Measurements from ENCODE around the gene PTTG1IP2.

The PTTG1IP2 gene

GRCh38 chr7:90483251-90483650 lies 13.8 kb downstream of the PTTG1IP2 start:
- DNase-seq (ENCODE audit: low read depth) = no peak

- no peak for DNase-seq (ENCODE audit: low read depth)
Observed at GRCh38 chr7:90484706-90485105, 15.3 kb downstream of the PTTG1IP2 start.

GRCh38 chr7:90485734-90486316 lies 16.4 kb downstream of the PTTG1IP2 start:
- DNase-seq (ENCODE audit: low read depth) = no peak

DNA sequence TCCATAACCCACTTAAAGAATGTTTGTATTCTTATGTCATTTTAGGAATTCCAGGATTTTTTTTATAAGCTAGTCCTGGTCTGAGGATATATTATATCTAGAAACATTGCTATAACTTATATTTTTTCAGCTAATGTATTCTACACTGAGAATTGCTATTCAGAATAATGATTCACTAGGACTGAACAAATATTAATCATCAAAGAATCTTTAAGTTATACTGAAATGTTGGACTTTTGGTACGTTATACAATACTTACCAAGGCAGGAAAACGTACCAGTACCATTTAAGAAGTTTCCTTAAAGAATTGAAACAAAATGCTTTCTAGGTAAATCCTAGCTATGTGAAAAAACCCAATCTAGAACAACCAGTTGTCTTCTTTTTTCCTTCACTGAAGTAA lies 18.4 kb downstream of the PTTG1IP2 start:
- DNase-seq (ENCODE audit: low read depth) = no peak

DNA sequence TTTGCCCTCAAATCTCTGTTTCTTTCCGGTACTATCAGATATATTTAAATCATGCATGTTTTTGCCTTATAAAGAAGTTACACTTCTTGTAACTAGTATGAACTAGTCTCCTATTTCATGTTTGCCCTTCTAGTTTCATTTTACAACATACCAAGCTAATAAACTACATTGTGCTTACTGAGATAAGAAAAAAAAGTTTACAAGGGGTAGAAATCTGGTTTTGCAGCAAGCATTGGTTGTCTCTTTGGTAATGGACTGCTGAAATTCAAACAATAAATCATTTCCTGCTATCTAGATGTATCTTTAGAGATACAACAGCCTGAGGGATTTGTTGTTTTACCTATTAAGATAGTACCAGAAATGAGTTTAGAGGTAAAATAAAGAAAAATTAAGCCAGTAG lies 18.8 kb downstream of the PTTG1IP2 start:
- no peak for DNase-seq (ENCODE audit: low read depth)

GRCh38 chr7:90492250-90492649 lies 22.8 kb downstream of the PTTG1IP2 start:
- no peak for DNase-seq (ENCODE audit: low read depth)

GRCh38 chr7:90495241-90495640 lies 25.8 kb downstream of the PTTG1IP2 start:
- no peak for DNase-seq (ENCODE audit: low read depth)

DNA sequence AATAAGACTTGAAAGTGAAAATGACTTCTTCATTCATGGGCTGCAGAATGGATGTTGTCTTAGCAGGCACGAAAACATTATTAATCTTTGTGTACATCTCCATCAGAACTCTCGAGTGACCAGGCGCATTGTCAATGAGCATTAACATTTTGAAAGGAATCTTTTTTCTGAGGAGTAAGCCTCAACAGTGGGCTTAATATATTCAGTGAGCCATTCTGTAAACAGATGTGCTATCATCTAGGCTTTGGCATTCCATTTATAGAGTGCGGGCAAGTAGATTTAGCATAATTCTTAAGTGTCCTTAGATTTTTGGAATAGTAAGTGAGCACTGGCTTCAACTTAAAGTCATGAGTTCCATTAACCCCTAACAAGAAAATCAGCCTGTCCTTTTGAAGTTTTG lies 33.1 kb downstream of the PTTG1IP2 start:
- DNase-seq (ENCODE audit: low read depth) = no peak

DNA sequence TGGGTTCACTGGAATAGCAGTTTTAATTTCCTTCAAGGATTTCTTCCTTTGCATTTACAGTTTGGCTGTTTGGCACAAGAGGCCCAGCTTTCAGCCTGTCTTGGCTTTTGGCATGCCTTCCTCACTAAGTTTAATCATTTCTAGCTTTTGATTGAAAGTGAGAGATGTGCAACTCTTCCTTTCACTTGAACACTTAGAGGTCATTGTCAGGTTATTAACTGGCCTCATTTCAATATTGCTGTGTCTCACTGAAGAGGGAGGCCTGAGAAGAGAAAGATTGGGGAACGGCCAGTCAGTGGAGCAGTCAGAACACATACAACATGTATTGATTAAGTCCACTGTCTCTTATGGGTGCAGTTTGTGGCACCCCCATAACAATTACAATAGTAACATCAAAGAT lies 33.9 kb downstream of the PTTG1IP2 start:
- DNase-seq (ENCODE audit: low read depth) = no peak

DNA sequence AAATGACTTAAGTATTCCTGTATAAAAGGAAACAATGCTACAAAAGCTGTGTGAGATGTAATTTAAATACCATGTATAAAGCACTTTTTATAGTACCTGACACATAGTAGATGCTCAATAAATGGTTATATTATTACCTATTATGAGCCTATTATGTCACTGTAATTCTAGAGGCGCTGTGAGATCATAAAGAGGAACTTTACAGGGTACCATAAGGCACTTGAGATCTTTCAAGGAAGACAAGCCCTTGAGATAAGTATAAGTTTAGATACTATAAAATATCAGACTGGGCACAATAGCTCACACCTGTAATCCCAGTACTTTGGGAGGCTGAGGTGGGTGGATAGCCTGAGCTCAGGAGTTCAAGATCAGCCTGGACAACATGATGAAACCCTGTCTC lies 38.3 kb downstream of the PTTG1IP2 start:
- DNase-seq (ENCODE audit: low read depth) = no peak

DNA sequence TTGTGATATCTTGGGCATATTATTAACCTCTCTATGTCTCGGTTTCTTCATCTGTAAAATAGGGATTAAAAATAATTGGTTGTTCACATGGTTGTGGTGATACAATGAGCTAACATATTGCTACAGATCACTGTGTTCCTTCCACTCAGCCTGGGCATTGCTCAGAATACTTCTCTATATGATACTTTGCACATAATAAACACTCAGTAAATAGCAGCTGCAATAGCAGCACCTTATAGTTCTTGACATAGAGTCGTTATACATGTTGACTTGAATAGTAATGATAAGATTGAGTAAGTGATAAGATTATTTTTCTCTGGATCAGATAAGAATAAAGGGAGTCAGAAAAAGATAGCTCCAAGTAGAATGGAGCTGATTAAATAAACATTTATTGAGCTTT lies 42.3 kb downstream of the PTTG1IP2 start:
- no peak for DNase-seq (ENCODE audit: low read depth)

DNA sequence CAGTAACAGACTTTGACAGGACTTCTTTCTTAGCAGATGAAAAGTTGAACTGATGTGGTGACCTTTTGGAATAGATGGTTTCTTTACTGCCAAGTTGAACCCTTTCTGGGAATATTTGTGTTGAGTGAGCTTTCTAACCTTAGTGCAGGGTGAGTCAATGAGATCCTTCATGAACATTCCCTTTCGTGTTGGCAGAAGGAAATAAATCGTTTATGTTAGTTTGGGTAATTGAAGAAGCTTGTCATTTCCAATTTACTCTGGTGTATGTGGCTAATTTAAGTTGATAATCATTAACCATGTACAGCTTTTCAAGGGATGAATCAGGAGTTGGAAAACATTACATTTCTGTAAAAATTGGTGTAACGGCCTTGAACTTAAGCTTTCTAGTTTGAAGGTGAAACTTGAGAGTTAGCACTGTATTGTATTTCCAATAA lies 43.4 kb downstream of the PTTG1IP2 start:
- DNase-seq (ENCODE audit: low read depth) = no peak

- DNase-seq (ENCODE audit: low read depth) = no peak
Observed at GRCh38 chr7:90516257-90516656, 46.8 kb downstream of the PTTG1IP2 start.

DNA sequence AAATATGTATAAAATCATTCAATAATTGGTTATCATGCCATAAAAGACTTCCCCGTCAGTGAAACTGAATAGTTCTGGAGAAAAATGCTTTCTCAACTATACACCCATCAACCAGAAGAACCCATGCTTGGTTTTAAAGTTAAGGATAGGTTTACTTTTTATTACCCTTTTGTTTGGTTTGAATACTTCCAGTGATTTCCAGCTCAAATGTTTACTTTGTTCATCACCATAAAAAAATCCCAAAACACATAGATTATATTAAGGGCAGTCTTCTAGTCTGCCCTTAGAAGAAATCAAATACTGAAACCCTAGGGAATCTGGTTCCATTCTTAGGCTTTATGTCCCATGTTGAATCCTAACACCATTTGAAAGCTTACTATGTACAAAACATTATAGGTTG lies 49.2 kb downstream of the PTTG1IP2 start:
- no peak for DNase-seq (ENCODE audit: low read depth)

DNA sequence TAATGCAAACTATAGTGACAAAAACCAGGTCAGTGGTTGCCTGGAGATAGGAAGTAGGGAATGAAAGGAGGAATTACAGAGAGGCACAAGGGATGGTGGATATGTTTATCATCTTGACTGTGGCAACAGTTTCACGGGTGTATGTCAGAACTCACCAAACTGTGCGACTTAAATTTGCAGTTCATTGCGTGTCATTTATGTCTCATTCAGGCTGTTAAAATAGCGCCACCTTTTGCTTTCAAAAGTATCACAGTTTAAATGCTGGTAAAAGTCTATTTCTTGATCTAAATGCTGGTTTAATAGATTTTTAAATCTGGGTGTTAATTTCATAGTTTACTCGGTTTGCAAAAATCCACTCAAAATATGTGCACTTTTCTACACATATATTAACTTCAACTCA lies 51.0 kb downstream of the PTTG1IP2 start:
- DNase-seq (ENCODE audit: low read depth) = no peak

GRCh38 chr7:90530263-90530662 lies 60.8 kb downstream of the PTTG1IP2 start:
- no peak for DNase-seq (ENCODE audit: low read depth)

GRCh38 chr7:90532231-90532929 lies 62.9 kb downstream of the PTTG1IP2 start:
- no peak for DNase-seq (ENCODE audit: low read depth)

- no peak for DNase-seq (ENCODE audit: low read depth)
Observed at GRCh38 chr7:90536449-90536848, 67.0 kb downstream of the PTTG1IP2 start.

- no peak for DNase-seq (ENCODE audit: low read depth)
Observed at GRCh38 chr7:90538405-90538804, 69.0 kb downstream of the PTTG1IP2 start.

DNA sequence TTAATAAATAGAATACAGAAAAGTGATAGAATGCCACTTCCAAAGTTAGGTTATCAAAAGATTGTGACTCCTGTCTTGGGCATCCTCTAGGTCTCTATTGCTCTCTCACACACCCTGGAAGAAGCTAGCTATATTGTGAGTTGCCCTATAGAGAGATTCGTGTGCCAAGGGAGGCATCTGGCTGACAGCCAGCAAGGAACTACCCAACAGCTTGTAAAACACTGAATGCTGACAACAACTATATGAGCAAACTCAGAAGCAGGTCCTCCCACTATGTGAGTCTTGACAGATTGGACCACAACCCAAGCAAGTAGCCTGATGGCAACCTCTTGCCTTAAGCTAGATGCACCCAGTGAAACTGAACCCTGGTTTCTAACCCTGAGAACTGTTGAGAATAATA lies 71.0 kb downstream of the PTTG1IP2 start:
- DNase-seq (ENCODE audit: low read depth) = no peak

- no peak for DNase-seq (ENCODE audit: low read depth)
Observed at GRCh38 chr7:90551036-90551435, 81.6 kb downstream of the PTTG1IP2 start.

GRCh38 chr7:90552521-90552920 lies 83.1 kb downstream of the PTTG1IP2 start:
- no peak for DNase-seq (ENCODE audit: low read depth)

DNA sequence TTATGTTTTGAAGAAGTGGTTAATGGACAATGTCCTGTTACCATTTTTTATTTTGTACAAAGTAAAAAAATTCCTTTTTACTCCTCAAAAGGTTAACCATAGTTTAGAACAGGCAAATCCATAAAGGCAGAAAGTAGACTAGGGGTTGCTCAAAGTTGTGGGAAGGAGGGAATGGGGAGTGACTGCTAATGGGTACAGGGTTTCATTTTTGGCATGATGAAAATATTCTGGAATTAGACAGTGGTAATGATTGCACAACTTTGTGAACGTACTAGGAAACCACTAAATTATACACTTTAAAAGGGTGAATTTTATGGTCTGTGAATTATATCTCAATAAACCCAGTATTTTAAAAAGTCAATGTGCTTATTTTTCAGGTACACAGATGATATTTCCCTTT lies 91.3 kb downstream of the PTTG1IP2 start:
- DNase-seq (ENCODE audit: low read depth) = no peak
